NCI-H128 (cell line): ENCODE results near the gene KIF3C.

ENCODE experiments used
- DNase-seq: peaks from one replicate; lab custom pipeline; 2025; ENCODE audit not compliant: unreplicated experiment; lab: John Stamatoyannopoulos, UW

KIF3C gene

DNA sequence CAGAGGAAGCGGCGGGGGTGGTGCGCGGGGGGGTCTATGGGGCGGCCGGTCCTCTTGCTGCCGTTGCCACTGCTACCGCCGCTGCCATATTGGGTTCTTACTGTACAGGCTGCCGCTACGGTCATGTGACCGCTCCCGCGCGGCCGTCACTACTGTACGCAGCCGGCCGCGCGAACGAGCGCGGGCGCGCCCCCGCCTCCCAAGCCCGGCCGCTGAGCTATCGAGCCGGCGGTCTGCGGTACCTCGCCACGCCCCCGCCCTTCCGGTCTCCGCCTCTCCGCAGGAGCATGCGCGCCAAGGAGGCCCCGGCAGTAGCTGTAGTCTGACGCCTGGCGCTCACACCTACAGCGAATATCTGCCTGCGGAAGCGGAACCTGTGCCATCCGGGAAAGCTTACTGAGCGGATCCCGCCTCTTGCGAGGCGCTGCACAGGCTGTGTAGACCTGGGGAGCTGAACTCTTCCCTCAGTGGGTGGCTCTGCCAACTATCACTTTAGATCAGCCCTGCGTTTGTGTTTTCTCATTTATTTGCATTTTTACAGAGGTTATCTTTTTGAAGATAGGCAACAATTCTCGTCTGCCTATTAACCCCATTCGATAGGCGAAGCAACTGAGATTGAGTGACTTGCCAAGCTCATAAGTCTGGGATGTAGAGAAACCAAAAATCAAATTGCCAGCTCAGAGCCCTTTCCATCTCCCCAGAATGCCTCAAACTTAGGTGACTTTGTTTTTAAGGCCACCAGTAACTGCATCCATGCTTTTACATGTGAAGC, 103.8 kb downstream of the KIF3C start, which contains the start of gene ASXL2:
Gene ASXL2, minus strand, starts transcription at position 127 of the 772 bp plus-strand sequence. CDS start 265 bp downstream, outside the sequence.
- peak; percentile 93 for DNase-seq

- no peak for DNase-seq
These were observed 104.6 kb downstream of the KIF3C start for GRCh38 chr2:25877431-25878360.
